Ramos (cell line): Measurements from ENCODE around the gene SCYL1.

Experiments used
- in situ Hi-C: fragments of 300-500 bp; cut with MboI; formaldehyde crosslinking; loops from one replicate; pipeline ENCODE4 v1.14.3; 2022; ENCODE audit warnings: low sequenced_read_pairs; ENCODE audit not compliant: unreplicated experiment

Gene SCYL1

DNA sequence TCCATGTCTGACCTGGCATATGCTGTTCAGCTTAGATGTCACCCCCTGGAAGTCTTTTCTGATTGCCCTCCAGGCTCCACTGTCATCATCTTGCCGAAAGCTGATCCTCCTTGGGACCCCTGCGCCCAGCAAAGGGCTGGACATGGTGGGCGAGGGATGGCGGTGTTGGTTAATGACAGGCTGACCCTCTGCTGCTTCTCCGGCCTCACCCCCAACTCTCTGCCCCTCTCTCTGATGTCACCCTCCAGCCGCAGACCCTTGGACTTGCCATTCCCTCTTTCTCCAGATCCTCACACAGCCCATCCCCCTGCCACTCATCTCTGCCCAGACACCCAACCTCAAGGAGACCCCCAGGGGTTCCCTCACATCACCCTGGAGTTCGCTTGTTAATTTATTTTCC lies 53.3 kb downstream of the SCYL1 start:
- in situ Hi-C loops: no loop called here

DNA sequence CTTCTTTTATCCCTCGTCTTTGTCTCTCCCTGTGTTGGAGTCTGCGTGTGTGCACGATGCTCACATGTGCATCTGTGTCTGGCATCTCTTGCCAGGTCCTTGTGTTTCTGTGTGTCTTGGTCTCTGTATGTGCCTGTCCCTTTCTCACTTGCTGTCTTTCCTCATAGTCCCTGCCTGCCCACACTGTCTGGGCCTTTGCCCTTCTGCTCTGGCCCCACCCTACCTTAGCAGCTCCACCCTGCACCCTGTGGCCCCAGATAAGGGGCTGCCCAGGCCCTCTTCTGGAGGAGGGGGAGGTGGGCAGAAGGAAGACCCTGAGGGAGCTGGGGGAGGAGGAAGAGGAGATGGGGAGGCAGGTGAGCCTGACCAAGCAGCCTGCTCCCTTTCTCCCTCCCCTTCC lies 53.8 kb downstream of the SCYL1 start:
- in situ Hi-C loops: no loop called here

DNA sequence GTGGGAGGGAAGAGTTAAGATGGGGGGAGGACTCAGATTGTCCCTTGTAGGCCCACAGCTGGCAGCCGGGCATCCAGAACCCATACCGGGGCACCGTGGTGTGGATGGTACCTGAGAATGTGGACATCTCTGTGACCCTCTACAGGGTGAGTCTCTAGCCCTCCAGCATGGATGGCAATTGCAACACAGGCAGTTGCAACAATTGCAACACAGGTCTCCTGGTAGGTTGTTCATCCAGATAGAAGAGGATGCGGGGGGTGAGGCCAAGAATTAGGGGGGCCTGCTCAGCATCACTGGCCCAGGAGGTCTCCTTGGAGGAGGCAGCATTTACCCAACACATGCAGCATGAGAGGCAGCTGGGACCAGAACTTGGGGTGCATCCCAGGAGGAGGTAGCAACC lies 54.4 kb downstream of the SCYL1 start:
- in situ Hi-C loops: no loop called here

DNA sequence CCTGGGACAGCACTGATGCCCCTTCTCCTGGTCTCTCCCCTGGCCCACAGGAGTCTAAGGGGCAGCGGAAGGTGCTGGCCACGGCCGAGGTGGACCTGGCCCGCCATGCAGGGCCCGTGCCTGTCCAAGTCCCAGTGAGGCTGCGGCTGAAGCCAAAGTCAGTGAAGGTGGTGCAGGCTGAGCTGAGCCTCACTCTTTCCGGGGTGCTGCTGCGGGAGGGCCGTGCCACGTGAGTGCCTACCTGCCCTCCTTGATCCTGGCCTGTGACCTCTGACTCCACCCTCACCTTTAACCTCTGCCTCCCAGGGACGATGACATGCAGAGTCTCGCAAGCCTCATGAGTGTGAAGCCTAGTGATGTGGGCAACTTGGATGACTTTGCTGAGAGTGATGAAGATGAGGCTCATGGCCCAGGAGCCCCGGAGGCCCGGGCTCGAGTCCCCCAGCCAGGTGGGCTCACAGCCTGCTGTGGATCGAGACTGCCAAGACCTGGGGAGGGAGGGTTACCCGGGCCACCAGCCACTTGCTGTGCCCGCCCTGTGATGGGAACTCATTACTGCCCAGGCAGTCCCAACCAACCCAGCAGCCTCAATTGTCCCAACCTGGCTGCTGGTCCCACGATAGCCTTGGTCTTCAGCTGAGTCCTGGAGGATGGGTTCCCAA lies 55.3 kb downstream of the SCYL1 start:
- in situ Hi-C loops: no loop called here

DNA sequence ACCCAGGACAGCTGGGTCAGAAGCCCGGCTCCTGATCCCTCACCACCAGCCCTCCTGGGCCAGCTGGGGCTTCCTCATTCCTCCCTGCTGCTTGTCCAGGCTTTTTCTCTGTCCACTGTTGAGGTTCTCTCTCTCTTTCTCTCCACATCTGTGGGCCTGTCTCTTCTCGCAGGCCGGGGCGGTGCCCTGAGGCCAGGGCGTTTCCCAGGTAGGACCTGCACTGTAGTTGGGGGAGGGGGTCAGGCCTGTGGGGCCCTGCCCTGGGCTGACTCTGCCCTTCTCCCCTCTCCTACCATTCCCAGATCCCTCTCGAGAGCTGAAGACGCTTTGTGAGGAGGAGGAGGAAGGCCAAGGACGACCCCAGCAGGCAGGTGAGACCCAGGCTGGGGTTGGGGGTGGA lies 55.9 kb downstream of the SCYL1 start:
- in situ Hi-C loops: no loop called here

DNA sequence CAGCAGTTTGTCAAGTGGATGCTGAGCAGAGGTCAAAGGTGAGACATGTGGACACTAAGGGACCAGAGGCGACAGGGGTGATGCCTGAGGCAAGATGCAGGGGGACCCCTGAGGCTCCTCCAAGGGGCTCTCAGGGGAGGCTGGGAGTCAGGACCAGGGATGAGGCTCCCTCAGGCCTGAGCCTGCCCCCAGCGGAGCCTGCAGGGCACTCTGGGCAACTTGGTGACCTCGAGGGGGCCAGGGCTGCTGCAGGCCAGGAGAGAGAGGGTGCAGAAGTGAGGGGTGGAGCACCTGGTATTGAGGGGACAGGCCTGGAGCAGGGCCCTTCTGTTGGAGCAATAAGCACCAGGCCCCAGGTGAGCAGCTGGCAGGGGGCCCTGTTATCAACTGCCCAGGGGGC lies 57.0 kb downstream of the SCYL1 start:
- in situ Hi-C loops: no loop called here

DNA sequence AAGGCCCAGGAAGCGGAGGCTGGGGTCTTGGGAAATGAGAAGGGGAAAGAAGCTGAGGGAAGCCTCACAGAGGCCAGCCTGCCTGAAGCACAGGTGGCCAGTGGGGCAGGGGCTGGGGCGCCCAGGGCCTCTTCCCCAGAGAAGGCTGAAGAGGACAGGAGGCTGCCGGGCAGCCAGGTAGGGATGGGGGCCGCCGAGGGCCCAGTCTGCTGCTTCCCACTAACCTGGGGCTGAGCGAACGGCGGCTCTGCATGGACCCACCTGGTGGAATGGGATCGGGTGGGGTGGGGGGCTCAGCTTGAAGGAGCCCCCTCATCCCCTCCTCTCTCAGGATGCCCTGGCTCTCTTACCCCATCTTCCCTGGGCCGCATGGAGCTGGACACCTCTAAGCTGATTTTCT lies 58.7 kb downstream of the SCYL1 start:
- in situ Hi-C loops: no loop called here

DNA sequence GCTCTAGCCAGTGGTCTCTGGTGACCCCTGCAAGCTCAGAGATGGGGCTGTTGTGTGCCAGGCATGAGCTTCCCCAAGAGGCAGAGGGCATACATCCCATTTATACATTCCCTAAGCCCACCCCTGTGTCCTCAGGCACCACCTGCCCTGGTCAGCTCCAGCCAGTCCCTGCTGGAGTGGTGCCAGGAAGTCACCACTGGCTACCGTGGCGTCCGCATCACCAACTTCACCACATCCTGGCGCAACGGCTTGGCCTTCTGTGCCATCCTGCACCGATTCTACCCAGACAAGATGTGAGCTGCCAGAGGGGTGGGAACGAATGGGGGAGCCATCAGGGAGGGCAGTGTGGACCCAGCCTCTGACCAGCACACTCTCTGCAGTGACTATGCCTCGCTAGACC lies 59.2 kb downstream of the SCYL1 start:
- in situ Hi-C loops: no loop called here

DNA sequence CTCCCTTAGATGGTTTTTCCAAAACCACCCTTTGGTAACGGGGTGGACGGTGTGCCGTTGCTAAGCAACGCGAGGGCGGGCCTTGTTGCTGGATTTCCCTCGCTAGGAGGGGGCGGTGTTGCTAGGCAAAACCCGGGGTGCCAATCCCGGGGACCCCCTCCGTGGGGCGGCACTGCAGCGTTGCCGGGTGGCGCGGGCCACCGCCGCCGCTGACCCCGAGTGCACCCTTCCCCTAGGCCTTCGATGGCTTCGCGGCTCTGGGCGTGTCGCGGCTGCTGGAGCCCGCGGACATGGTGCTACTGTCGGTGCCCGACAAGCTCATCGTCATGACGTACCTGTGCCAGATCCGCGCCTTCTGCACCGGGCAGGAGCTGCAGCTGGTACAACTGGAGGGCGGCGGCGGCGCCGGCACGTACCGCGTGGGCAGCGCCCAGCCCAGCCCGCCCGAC lies 59.9 kb downstream of the SCYL1 start:
- in situ Hi-C loops: no loop called here

DNA sequence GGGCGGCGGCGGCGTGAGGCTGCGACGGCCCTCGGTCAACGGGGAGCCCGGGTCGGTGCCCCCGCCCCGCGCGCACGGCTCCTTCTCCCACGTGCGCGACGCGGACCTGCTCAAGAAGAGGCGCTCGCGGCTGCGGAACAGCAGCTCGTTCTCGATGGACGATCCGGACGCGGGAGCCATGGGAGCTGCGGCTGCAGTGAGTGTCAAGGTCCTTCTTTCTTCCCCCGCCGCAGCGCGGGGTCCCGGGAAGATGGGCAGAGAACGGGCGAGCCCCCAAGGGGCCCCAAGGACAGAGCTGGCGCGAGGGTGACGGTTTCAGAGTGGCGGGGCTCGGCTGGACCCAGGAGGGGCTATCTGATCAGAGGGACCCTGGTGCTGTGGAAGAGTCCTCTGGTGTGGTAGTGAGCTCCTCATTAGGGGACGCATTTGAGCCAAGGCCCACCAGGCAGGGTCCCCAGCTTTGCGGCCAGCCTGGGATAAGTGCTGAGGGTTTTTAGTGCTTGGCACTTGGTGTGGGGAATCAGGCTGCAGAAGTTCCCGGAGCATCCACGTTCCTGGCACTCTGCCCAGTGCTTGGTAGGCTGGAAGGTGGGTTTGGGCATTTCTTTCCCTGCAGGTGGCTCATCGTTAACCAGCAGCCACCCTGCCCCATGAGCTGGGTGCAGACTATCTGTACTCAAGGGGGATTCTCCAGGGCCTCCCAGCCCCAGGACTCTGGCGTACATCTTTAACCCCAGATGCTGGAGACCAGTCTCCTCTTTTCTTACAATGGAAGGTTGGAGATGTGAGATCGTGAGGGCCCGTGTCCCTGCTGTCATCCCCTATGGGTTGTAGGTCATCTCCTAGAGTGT lies 60.7 kb downstream of the SCYL1 start:
- in situ Hi-C loops: no loop called here

DNA sequence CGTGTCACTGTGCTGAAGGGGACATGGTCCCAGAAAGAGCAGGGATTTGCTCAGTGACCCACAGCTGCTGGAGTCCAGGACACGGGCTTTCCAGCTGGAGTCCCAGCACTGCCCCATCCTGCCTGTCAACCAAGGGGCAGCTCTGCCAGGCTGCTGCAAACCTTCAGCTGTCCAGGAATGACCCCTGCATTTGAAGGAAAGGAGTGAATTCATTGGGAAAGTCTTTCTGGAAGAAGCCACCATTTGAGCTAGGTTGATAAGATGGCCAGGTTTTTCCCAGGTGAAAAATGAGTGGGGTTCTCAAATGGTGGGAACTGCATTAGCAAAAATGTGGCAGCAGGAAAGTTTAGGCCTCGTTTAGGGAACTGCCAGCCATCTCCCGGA lies 61.4 kb downstream of the SCYL1 start:
- in situ Hi-C loops: no loop called here

DNA sequence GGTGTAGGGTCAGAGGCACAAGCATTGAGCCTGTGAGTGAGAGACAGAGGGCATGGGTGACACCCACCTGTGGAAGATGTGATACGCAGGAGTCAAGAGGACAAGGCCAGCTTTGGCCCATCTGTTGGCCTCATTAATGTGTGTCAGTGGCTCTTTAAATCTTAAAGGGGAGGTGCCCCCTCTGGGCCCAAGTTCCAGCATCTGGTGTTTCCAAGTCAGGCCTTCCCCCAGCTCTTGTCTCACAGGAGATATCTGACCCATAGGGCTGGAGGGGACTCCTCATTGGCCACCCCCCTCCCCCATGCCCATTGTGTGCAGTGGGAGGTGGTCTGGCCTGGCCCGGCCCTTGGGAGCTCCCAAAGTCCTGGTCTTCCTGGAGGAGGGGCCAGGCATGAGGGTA lies 61.8 kb downstream of the SCYL1 start:
- in situ Hi-C loops: no loop called here
